GM12874 (cell line): ENCODE measurements around the gene TOB1.

Experiments used
- TF ChIP-seq, protein P1 (sequence below): IDR thresholded peaks from 2 replicates; pipeline ENCODE4 v1.5.1; 2011; ENCODE audit warnings: low read depth, mild to moderate bottlenecking, control low read depth, low read length, moderate library complexity; ENCODE audit not compliant: insufficient read depth

TOB1 gene

DNA sequence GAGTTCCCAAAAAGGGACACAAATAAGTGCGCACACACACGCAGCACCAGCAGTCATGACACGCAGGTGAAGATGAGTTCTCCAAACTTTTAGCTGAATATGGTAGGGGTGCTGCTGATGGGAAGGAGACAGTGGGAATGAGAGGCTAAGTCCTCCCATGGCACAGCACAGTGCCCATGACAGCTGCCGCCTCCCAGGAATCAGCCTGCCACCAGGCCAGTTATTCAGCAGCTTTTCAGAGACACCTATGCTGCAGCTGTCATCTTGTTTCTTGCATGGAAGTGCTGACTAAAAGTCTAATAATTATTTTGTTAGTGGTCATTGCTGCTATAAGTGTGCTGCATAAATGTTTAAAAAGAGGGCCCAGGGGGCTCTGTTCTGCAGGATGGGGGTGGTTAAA, 18.6 kb downstream of the TOB1 start:
- TF ChIP-seq, protein P1, sequence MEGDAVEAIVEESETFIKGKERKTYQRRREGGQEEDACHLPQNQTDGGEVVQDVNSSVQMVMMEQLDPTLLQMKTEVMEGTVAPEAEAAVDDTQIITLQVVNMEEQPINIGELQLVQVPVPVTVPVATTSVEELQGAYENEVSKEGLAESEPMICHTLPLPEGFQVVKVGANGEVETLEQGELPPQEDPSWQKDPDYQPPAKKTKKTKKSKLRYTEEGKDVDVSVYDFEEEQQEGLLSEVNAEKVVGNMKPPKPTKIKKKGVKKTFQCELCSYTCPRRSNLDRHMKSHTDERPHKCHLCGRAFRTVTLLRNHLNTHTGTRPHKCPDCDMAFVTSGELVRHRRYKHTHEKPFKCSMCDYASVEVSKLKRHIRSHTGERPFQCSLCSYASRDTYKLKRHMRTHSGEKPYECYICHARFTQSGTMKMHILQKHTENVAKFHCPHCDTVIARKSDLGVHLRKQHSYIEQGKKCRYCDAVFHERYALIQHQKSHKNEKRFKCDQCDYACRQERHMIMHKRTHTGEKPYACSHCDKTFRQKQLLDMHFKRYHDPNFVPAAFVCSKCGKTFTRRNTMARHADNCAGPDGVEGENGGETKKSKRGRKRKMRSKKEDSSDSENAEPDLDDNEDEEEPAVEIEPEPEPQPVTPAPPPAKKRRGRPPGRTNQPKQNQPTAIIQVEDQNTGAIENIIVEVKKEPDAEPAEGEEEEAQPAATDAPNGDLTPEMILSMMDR, result no peak

DNA sequence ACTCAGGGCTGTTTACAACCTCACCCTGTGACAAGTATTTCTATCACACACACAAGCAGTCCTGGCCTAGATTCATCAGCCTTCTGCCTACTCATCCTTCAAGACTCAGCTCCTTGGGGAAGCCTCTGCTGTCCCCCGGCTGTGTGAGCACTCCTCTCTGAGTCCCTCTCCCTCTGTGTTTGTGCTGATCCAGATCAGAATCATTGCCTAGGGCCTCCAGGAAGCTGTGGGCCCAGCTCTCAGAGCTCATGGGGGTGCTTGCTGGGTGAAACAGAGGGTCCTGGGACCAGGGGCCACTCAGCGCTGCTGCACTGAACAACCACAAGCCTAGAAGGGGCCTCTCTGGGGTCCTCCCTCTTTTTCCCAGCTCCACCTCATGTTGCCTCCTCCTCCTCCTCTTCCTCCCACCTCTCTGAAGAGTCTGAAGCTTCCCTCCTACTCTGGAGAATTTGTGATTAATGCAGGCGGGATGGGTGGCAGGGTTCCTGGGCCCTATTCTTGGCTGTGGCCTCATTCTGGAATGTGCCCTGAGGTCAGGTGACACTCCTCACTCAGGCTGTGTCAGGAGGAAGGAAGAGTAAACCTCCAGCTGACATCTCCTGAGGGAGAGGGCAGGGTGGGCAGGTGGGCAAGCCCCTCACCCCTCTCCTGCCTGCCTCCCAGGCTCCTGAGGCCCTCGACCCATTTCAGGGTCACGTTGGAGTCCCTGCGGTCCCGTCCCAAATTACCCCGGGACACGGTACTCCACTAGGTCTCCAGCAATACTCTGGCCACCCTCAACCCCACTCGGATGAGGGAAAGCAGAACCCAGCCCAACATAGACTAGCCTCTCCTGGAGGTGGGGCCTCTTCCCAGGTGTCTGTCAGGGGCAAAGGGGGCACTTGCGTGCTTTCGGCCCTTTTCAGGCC, 20.7 kb downstream of the TOB1 start:
- TF ChIP-seq, protein P1, result no peak

DNA sequence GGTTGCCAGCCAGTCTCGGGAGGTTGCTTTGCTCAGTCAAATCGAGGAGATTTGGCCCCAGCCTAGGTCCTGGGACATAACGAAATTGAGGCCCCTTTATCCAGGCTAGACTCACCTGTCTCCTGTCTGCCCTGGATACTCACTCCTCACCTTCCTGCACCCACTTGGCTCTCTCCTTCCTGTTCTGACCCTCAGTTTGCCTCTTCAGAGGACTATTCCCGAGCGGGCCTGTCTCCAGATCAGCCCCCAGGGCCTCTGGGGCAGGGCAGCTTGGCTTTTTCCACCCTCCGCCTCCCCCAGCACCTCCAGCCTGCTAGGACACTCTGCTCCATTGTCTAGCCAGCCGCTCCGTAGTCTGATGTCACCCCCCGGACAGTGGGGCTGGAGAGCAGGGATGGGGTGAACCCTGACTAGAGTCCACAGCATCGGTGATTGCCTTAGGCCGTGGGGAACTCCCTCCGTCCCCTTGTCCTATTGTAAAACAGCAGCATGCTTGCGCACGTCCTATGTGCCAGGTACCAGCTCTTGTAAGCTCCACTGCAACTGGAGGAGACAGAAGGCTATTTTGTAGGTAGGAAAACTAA, 21.9 kb downstream of the TOB1 start:
- TF ChIP-seq, protein P1, result no peak

DNA sequence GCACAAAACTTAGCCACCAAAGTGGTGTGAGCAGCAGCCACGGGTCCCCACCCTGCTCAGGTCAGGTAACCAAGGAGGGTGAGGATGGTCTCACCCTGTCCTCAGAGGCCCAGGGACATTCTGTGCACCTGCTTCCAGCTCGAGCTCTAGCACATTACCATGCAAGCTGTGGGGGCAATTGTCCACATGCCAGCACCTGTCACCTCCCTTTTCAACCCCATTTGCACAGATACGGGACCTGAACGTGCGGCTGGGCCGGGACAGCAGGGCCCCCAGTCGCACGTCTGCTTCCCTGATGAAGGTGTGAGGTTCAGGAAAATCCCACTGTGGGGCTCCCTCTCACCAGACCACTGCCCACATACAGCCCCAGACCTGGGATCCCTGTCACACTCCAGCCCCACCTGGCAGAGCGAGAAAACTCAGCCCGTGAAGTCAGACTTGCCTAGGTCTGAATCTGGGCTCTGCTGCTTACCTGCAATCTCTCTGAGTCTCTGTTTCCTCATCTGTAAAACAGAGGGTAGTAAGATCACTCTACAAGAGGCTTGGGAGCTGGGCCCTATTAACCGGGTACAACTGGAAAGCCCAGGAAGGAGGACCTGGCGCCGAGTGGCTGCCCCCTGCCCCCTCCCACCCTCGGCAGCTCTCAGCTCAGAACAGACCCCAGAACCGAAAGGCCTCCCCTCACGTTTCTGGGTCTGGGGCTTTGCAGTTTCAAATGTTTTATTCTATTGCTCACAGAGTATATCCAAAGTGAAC, 22.8 kb downstream of the TOB1 start:
- TF ChIP-seq, protein P1, result no peak

DNA sequence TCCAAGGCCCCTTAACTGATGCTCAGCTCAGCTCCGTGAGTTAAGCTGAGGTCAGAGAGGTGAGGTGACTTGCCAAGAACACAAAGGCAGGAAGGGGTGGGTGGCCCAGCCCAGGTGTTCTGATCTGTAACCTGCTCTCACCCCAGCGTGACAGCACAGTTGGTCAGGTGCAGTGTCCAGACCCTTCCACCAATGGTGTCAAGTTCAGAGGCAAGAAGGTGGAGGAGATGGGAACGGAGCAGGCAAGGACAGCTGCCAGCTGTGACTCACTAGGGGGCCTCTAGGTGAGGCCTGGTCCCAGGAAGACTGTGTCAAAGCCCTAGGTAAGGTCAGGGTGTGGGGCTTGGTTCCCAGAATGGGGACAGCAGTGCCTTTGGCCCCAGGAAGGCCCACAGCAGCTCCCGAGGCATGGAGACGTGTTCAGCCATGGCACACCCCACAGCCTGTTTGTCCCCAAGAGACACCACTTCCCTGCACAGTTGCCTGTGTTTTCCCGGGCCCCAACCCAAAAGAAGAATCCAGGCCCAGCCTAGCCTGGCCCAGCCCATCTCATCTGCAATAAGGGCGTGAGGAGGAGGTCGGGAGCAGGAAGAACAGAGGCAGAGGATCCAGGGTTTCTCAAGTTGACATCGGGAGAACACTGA, 23.5 kb downstream of the TOB1 start:
- TF ChIP-seq, protein P1, result no peak

DNA sequence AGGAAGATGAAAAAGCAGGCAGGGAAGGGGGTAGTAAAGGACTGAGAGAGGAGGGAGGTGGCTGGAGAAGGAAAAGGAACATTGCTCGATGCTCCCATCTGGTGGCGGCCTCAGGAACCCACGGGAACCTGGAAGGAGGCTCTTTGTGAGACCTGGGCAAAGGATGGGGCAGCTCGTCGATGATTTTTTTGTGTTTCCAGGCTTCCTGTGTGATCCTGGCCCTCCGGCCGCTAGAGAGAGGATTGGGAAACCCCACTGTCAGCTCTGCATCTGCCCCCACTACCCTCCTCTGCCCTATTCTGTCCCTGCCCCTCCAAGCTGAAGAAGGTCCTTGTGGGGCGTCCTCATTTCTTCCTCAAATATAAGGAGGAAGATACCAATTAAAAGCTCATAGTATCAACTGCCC, 24.2 kb downstream of the TOB1 start:
- TF ChIP-seq, protein P1, result peak; percentile 75
